Peyer's patch (tissue), 4 donors: ENCODE data around the gene IFIT1B. TPM values are rescaled to one million over a fixed set of nuclear protein-coding genes. Genes with fewer than 3 reads are reported as not detected.
"Not testable (repeated sequence)": the region's sequence is repeated elsewhere in the genome, so short reads cannot be mapped to it uniquely, and the experiment has no call there.

Experiments
- DNase-seq, 3 donors: peaks; one replicate each; pipeline ENCODE4 v3.0.0-alpha.2; 2017 to 2019
- H3K27ac ChIP-seq, 4 donors: fragments of 200-600 bp; sonication (generic); one replicate each; pipeline ENCODE4 v1.5.1; 2016 to 2019
- H3K27me3 ChIP-seq, 2 donors: fragments of 200-600 bp; sonication (generic); one replicate each; pipeline ENCODE4 v1.5.1; 2019
- H3K36me3 ChIP-seq, 3 donors: fragments of 200-600 bp; sonication (generic); one replicate each; pipeline ENCODE4 v1.5.1; 2016 to 2019
- H3K4me1 ChIP-seq, 4 donors: fragments of 200-600 bp; sonication (generic); one replicate each; pipeline ENCODE4 v1.5.1; 2016 to 2019
- H3K4me3 ChIP-seq, 4 donors: fragments of 200-600 bp; sonication (generic); 1 replicate in 3 of 4; 2 replicates in 1 of 4; pipeline ENCODE4 v1.5.1; 2016 to 2019; ENCODE audit warnings: mild to moderate bottlenecking in 1 of 4
- H3K9me3 ChIP-seq, 4 donors: fragments of 200-600 bp; sonication (generic); one replicate each; pipeline ENCODE4 v1.5.1; 2016 to 2019; ENCODE audit warnings: mild to moderate bottlenecking in 1 of 4
- CTCF ChIP-seq, 6 experiments: fragments of 450-650 bp in 4 of 6; fragments of 200-600 bp in 2 of 6; sonication (generic) in 1 of 6; IDR thresholded peaks; one replicate each; pipeline ENCODE4 v1.5.1; 2017 to 2019; ENCODE audit warnings: antibody characterized with exemption in 6 of 6, mild to moderate bottlenecking in 3 of 6, moderate library complexity in 1 of 6
- POLR2A ChIP-seq, 2 donors: fragments of 450-650 bp; IDR thresholded peaks; one replicate each; pipeline ENCODE4 v1.5.1; 2017; ENCODE audit warnings: antibody characterized with exemption in 2 of 2, mild to moderate bottlenecking in 2 of 2, moderate library complexity in 2 of 2
- total RNA-seq, 4 donors: library from RNA; depleted of rRNA; stranded (reverse); fragments of >200 nt; gene quantifications; one replicate each; pipeline ENCODE4 v1.1.0, GENCODE V29; 2016

The IFIT1B gene, protein sequence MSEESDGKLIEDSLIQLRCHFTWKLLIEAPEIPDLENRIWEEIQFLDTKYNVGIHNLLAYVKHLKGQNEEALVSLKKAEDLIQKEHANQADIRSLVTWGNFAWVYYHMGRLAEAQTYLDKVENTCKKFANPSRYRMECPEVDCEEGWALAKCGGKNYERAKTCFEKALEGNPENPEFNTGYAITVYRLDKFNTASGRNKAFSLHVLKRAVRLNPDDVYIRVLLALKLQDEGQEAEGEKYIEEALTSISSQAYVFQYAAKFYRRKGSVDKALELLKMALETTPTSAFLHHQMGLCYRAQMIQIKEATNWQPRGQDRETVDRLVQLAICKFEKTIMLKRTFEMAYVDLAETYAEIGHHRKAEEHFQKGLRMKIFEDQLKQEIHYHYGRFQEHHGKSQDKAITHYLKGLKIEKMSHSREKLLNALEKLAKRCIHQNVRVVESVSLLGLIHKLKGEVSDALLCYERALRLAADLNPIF
- total RNA-seq, result not detected

GRCh38 chr10:89377705-89378637, at the start of gene IFIT1B:
TSS of gene IFIT1B (plus strand) at chr10:89378056. CDS start at chr10:89378136, 80 bp downstream.
- H3K27me3 ChIP-seq, result no peaks in the 10 kb centered on the region
- H3K27ac ChIP-seq, result no peak within 1 kb of the TSS
- H3K9me3 ChIP-seq, result no peaks in the 10 kb centered on the region
- no peak for DNase-seq
- no peaks in the 10 kb centered on the region for H3K36me3 ChIP-seq
- TF ChIP-seq POLR2A (IDR thresholded peaks at IDR 0.05) (no peak), CTCF (IDR thresholded peaks at IDR 0.05) (no peak)
- H3K4me1 ChIP-seq, result peaks cover 0 to 22% (median 0%) of the 10 kb centered on the region in 4 donors
- no peak within 1 kb of the TSS for H3K4me3 ChIP-seq

GRCh38 chr10:89329151-89329550, 48.7 kb upstream of the IFIT1B start:
- no peak for TF ChIP-seq POLR2A (IDR thresholded peaks at IDR 0.05)
- TF ChIP-seq CTCF (IDR thresholded peaks at IDR 0.05), result no peak
- peak overlapping the region in 1 of 4 donors; percentile 86 for H3K27ac ChIP-seq
- H3K27me3 ChIP-seq, result no peaks in the 10 kb centered on the region
- DNase-seq, result no peak
- H3K4me3 ChIP-seq, result no peak overlapping the region
- no peaks in the 10 kb centered on the region for H3K9me3 ChIP-seq
- no peaks in the 10 kb centered on the region for H3K36me3 ChIP-seq
- H3K4me1 ChIP-seq, result peaks cover 0 to 50% (median 16%) of the 10 kb centered on the region in 4 donors

- Histone ChIP-seq H3K4me1 (peaks cover 0 to 58% (median 16%) of the 10 kb centered on the region in 4 donors), H3K27ac (peak overlapping the region in 1 of 4 donors; percentile 6)
- not testable (repeated sequence) for H3K36me3 ChIP-seq, H3K27me3 ChIP-seq, DNase-seq, H3K4me3 ChIP-seq, H3K9me3 ChIP-seq
These were observed 47.8 kb upstream of the IFIT1B start for GRCh38 chr10:89330014-89330413.

GRCh38 chr10:89330537-89331212, 47.2 kb upstream of the IFIT1B start:
- Histone ChIP-seq H3K9me3 (no peaks in the 10 kb centered on the region), H3K27me3 (no peaks in the 10 kb centered on the region), H3K27ac (peak overlapping the region in 2 of 4 donors; percentile 14), H3K4me3 (no peak overlapping the region), H3K36me3 (no peaks in the 10 kb centered on the region), H3K4me1 (peaks cover 0 to 61% (median 16%) of the 10 kb centered on the region in 4 donors)
- TF ChIP-seq POLR2A (IDR thresholded peaks at IDR 0.05) (no peak), CTCF (IDR thresholded peaks at IDR 0.05) (no peak)
- DNase-seq, result no peak

GRCh38 chr10:89331487-89332122, 46.3 kb upstream of the IFIT1B start:
- DNase-seq, H3K9me3 ChIP-seq, H3K27me3 ChIP-seq, H3K36me3 ChIP-seq: not testable (repeated sequence)
- Histone ChIP-seq H3K27ac (peak overlapping the region; percentile 64 to 88 (median 82)), H3K4me1 (peaks cover 0 to 61% (median 16%) of the 10 kb centered on the region in 4 donors), H3K4me3 (peak overlapping the region in 3 of 4 donors; percentile 22 to 49 (median 42))
